ENCODE data around the gene ZNF366. TPM values are rescaled to one million over a fixed set of nuclear protein-coding genes. Genes with fewer than 3 reads are reported as not detected.

Gene ZNF366
- total and polyA plus RNA-seq, 2 of the 13 experiments (the other 11 are each of a cell fraction or from before 2014, with no cell fraction given): not detected

GRCh38 chr5:72556351-72557166 lies 49.3 kb upstream of the ZNF366 start (continued):
- TF ChIP-seq, protein P1, sequence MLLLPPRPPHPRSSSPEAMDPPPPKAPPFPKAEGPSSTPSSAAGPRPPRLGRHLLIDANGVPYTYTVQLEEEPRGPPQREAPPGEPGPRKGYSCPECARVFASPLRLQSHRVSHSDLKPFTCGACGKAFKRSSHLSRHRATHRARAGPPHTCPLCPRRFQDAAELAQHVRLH (CRISPR knock-in tag; IDR thresholded peaks at IDR 0.05; ENCODE audit: borderline replicate concordance, low read depth): no peak
- TF ChIP-seq, protein P2, sequence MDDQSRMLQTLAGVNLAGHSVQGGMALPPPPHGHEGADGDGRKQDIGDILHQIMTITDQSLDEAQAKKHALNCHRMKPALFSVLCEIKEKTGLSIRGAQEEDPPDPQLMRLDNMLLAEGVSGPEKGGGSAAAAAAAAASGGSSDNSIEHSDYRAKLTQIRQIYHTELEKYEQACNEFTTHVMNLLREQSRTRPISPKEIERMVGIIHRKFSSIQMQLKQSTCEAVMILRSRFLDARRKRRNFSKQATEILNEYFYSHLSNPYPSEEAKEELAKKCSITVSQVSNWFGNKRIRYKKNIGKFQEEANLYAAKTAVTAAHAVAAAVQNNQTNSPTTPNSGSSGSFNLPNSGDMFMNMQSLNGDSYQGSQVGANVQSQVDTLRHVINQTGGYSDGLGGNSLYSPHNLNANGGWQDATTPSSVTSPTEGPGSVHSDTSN (CRISPR knock-in tag; IDR thresholded peaks at IDR 0.05; ENCODE audit: borderline replicate concordance): no peak
- TF ChIP-seq ZBTB26 (CRISPR knock-in tag; IDR thresholded peaks at IDR 0.05; ENCODE audit: borderline replicate concordance) (no peak), ZBTB44 (CRISPR knock-in tag; IDR thresholded peaks at IDR 0.05) (no peak), AHR (CRISPR knock-in tag; IDR thresholded peaks at IDR 0.05) (peak; percentile 43; the same call in 1 of the 2 replicates), NAIF1 (CRISPR knock-in tag; IDR thresholded peaks at IDR 0.05; ENCODE audit: borderline replicate concordance) (no peak), ZNF781 (CRISPR knock-in tag; IDR thresholded peaks at IDR 0.05; ENCODE audit: borderline replicate concordance, not compliant biosample characterization) (no peak), HOXA3 (CRISPR knock-in tag; IDR thresholded peaks at IDR 0.05) (no peak), ZNF34 (CRISPR knock-in tag; IDR thresholded peaks at IDR 0.05; ENCODE audit: borderline replicate concordance) (0 out of 2 replicates have a peak, but pooled peaks have one; percentile 57), TAF15 (IDR thresholded peaks at IDR 0.05; ENCODE audit: low read depth, low read length, poor library complexity, severe bottlenecking) (no peak), CEBPZ (IDR thresholded peaks at IDR 0.05; ENCODE audit: low read length) (no peak), MAX (IDR thresholded peaks at IDR 0.05) (peak; percentile 46; the same call in 1 of the 2 replicates), ADNP (CRISPR knock-in tag; IDR thresholded peaks at IDR 0.05) (no peak), RBFOX2 (IDR thresholded peaks at IDR 0.05; ENCODE audit: low read depth, low read length) (no peak)
- TF ChIP-seq, protein P3, sequence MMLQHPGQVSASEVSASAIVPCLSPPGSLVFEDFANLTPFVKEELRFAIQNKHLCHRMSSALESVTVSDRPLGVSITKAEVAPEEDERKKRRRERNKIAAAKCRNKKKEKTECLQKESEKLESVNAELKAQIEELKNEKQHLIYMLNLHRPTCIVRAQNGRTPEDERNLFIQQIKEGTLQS (CRISPR knock-in tag; IDR thresholded peaks at IDR 0.05): no peak
- TF ChIP-seq, protein P4, sequence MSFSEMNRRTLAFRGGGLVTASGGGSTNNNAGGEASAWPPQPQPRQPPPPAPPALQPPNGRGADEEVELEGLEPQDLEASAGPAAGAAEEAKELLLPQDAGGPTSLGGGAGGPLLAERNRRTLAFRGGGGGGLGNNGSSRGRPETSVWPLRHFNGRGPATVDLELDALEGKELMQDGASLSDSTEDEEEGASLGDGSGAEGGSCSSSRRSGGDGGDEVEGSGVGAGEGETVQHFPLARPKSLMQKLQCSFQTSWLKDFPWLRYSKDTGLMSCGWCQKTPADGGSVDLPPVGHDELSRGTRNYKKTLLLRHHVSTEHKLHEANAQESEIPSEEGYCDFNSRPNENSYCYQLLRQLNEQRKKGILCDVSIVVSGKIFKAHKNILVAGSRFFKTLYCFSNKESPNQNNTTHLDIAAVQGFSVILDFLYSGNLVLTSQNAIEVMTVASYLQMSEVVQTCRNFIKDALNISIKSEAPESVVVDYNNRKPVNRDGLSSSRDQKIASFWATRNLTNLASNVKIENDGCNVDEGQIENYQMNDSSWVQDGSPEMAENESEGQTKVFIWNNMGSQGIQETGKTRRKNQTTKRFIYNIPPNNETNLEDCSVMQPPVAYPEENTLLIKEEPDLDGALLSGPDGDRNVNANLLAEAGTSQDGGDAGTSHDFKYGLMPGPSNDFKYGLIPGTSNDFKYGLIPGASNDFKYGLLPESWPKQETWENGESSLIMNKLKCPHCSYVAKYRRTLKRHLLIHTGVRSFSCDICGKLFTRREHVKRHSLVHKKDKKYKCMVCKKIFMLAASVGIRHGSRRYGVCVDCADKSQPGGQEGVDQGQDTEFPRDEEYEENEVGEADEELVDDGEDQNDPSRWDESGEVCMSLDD (CRISPR knock-in tag; IDR thresholded peaks at IDR 0.05; ENCODE audit: borderline replicate concordance): no peak

Measured in HepG2 (cell line).